HG02798 (cell line): ENCODE measurements around the gene SAXO2.
"Not testable (repeated sequence)": the region's sequence is repeated elsewhere in the genome, so short reads cannot be mapped to it uniquely, and the experiment has no call there.

Experiments used
- ATAC-seq: cut with Tn5 transposase; IDR thresholded peaks from one replicate; pipeline ENCODE4 v1.9.1; 2021; ENCODE audit warnings: mild to moderate bottlenecking; ENCODE audit not compliant: unreplicated experiment, poor library complexity

Gene SAXO2

DNA sequence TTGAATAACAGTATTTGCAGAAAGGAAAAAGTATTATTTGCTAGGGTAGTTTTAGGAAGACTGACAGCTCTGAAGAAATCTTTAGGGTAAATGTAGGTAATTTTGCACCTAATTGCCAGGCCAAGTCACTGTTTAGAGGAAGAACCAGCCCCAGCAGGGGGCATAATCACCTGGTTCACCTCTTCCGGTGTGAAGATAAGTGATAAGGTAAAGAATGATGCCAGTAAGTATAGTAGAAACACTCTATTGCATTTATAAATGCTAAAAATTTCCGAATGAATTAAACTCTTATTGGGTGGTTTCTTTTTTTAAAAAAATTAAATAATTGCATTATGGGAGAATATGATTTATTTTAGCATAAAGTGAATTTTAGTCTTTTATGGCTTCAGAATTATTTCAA lies 21.8 kb downstream of the SAXO2 start:
- not testable (repeated sequence) for ATAC-seq

DNA sequence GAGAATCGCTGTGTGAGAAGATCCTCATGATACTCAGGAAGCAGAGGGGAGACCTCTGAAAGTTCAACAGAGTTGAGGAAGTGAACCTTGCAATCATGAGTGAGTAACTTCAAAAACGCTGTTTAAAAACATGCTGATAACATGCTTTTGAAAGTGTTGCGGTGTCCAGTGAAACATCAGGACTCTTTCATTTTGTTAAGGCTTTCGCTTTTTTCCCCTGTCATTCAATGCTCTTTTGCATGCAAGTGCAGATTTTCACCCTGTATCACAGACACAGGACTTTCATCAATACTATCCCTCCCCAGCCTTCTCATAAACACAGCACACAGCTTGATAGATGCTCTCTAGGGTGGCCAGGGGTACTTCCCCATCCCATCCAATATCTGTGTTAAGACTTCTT lies 23.9 kb downstream of the SAXO2 start:
- peak; percentile 90 for ATAC-seq

- not testable (repeated sequence) for ATAC-seq
Measured at GRCh38 chr15:82288202-82288601, 25.6 kb downstream of the SAXO2 start.

DNA sequence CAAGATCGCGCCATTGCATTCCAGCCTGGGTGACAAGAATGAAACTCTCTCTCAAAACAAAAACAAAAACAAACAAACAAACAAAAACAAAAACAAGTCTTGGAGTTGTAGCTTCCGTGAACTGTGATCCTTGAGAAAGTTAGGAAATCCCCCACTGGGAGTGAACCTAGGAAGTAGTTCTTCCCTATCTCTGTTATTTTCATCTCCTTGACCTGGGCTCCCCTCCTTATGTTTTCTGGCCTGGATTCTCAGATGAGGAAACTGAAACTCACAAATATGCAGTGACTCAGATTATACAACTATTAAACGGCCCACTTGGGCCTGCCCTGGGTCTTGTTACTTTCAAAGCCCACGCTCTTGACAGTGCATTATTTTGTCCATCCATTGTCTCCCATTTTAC lies 29.7 kb downstream of the SAXO2 start:
- no peak for ATAC-seq

DNA sequence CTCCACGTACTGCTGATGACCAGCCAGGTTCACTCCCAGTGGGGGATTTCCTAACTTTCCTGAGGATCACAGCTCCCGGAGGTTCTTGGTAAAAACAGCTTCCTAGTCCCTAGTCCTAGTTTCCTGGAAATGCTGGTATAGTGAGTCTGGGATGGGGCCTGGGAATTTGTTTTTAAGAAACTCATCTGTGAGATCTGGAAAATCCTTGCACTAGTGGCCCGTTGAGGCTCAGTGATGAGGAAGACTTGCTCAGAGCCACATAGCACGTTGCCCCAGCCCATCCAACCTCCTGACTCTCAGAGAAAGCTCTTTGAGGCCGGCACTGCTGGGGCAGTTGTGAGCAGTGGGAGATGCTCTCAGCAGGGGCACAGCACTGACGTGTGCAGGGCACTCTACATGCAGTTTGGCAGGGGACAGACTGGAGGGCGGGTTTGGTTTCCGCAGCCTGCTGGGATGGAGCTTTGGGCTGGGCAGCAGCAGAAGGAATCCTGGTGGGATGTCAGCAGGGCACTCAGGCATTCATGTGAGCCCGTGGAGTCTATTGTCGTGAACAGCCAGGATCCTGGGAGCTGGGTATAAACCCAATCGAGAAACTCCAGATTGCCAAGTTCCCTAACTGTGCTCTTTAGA lies 31.6 kb downstream of the SAXO2 start:
- no peak for ATAC-seq

GRCh38 chr15:82297546-82297945 lies 34.9 kb downstream of the SAXO2 start:
- ATAC-seq = no peak

GRCh38 chr15:82298032-82298431 lies 35.4 kb downstream of the SAXO2 start:
- ATAC-seq = no peak

- ATAC-seq = no peak
Measured at GRCh38 chr15:82298520-82298919, 35.9 kb downstream of the SAXO2 start.

- not testable (repeated sequence) for ATAC-seq
Measured at GRCh38 chr15:82299511-82299914, 36.9 kb downstream of the SAXO2 start.

DNA sequence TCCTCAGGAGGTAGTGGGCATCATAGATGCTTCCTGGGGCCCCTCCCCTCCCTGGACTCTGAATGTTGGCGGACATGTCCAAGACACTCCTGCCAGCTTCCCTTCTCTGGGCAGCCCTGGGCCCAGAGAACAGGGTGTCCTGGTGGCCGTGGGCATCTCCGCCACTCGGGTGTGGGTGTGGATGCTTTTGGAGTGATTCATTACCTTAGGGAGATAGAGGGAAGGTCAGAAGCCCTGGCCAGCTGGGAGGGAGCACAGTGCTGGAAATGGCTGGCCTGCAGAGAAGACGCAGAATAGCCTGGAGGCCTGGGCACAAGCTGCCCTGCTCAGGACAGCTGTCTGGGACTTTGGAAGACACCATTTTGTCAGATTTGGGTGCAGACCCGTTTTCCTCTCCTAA lies 37.7 kb downstream of the SAXO2 start:
- not testable (repeated sequence) for ATAC-seq

- ATAC-seq = no peak
Measured at GRCh38 chr15:82300883-82301282, 38.3 kb downstream of the SAXO2 start.

- no peak for ATAC-seq
Measured at GRCh38 chr15:82301296-82302016, 38.8 kb downstream of the SAXO2 start.

- ATAC-seq = no peak
Measured at GRCh38 chr15:82303956-82304777, 41.5 kb downstream of the SAXO2 start.

DNA sequence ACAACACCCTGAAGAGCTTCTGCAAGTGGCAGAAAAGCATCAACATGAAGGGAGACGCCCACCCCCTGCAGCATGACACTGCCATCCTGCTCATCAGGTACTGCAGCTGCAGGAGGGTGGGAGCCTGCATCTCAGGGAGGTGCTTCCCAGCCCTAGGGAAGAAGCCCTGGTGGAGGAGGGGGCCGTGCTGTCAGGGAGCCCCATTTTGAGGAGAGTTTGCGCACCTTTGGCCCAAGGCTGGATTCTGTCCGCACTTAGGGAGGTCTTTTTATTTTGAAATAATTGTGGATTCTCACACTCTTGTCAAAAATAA lies 42.1 kb downstream of the SAXO2 start:
- no peak for ATAC-seq

- no peak for ATAC-seq
Measured at GRCh38 chr15:82305621-82306048, 43.0 kb downstream of the SAXO2 start.

DNA sequence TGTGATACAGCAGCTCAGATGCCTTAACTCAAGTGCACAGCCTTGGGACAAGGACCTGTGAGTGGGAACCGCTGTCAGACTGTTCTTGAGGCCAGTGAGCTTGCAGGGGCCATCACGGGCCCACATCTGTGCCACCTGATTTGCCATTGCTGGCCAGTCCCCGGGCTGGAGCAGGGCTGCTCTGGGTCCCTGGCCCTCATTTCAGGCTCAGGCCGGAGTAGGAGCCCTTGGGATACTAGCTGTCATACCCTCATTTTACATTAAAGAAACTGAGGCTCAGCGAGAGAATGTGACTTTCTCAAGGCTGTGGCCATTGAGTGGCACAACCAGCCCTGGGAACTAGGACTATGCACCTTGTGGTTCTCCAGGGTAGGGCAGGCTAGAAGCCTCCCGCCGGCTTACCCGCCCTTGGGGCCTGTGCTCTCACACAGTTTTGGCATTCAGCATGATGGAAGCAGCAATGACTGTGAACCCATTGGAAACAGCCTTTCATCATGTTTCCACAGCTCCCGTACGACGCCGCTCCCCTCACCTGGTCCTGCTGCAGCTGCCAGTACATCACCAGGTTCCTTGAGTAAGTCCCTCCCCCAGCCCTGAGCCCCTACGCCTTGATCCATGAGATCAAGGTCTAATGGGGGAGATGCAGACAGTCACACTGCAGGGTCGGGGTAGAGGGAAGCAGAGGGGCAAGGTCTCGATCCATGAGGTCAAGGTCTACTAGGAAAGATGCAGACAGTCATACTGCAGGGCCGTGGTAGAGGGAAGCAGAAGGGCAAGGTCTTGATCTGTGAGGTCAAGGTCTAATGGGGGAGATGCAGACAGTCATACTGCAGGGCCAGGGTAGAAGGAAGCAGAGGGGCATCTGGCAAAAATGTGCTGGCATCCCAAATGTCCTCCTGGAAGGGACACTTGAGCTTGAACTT lies 44.4 kb downstream of the SAXO2 start:
- no peak for ATAC-seq

- no peak for ATAC-seq
Measured at GRCh38 chr15:82307714-82308081, 45.1 kb downstream of the SAXO2 start.

DNA sequence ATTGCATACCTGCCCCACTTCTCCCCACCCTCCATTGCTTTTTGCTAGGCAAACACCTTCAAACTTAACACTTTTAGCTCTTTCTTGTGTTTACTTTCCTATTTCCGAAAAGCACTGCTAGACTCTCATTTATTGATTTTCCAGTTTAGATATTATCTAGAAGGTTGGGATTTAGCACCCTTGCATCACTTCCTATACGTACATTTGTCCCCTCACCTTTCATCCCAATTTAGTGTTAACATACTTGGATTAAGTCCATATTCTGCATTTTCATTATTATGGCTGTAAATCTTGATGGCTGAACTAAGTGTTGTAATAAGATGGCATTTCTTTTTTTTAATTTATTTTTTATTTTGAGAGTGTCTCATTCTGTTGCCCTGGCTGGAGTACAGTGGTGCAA lies 47.2 kb downstream of the SAXO2 start:
- no peak for ATAC-seq

DNA sequence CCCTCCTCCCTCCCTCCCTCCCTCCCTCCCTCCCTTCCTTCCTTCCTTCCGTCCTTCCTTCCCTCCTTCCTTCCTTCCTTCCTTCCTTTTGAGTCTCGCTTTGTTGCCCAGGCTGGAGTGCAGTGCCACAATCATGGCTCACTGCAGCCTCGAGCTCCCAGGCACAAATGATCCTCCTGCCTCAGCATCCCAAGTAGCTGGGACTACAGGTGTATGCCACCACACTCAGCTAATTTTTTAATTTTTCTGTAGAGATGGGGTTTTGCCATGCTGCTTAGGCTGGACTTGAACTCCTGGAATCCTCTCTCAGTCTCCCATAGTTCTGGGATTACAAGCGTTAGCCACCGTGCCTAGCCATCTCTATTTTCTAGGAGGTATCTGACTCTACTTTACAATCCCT lies 48.7 kb downstream of the SAXO2 start:
- not testable (repeated sequence) for ATAC-seq

GRCh38 chr15:82312586-82313349 lies 50.1 kb downstream of the SAXO2 start:
- ATAC-seq = no peak
